Liver (tissue), 3 donors: ENCODE measurements around the gene USP21.

ENCODE experiments used
- EGR1 ChIP-seq, 2 donors: IDR thresholded peaks; 2 replicates each; pipeline ENCODE4 v1.6.1; 2016 to 2018; ENCODE audit warnings: antibody characterized with exemption in 2 of 2, low read depth in 2 of 2
- GABPA ChIP-seq, 2 donors: IDR thresholded peaks in 1 of 2; conservative IDR thresholded peaks in 1 of 2; 2 replicates each; pipeline ENCODE4 v1.6.1; 2016; ENCODE audit warnings: antibody characterized with exemption in 2 of 2, mild to moderate bottlenecking in 1 of 2, moderate library complexity in 1 of 2
- JUND ChIP-seq, 2 donors: IDR thresholded peaks; 2 replicates each; pipeline ENCODE4 v1.6.1; 2016; ENCODE audit warnings: antibody characterized with exemption in 2 of 2
- RAD21 ChIP-seq, 2 donors: IDR thresholded peaks; 2 replicates each; pipeline ENCODE4 v1.6.1; 2016; ENCODE audit warnings: antibody characterized with exemption in 2 of 2, mild to moderate bottlenecking in 2 of 2
- SP1 ChIP-seq: IDR thresholded peaks from 2 replicates; pipeline ENCODE4 v1.6.1; 2018; ENCODE audit warnings: antibody characterized with exemption, mild to moderate bottlenecking
- TAF1 ChIP-seq: conservative IDR thresholded peaks from 2 replicates; pipeline ENCODE4 v1.6.1; 2016; ENCODE audit warnings: antibody characterized with exemption, mild to moderate bottlenecking
- YY1 ChIP-seq: IDR thresholded peaks from 2 replicates; pipeline ENCODE4 v1.6.1; 2016; ENCODE audit warnings: antibody characterized with exemption, mild to moderate bottlenecking
- TF ChIP-seq, protein P1 (sequence below): IDR thresholded peaks from 2 replicates; pipeline ENCODE4 v1.6.1; 2016; ENCODE audit warnings: antibody characterized with exemption, mild to moderate bottlenecking
- TF ChIP-seq, protein P2 (sequence below): fragments of 150-350 bp; IDR thresholded peaks from 2 replicates; pipeline ENCODE4 v1.5.1; 2017; ENCODE audit warnings: improper control_type of control experiment, low read depth, low read length; ENCODE audit not compliant: missing input control
- TF ChIP-seq, protein P3 (sequence below): IDR thresholded peaks from 2 replicates; pipeline ENCODE4 v1.6.1; 2016; ENCODE audit warnings: antibody characterized with exemption
- TF ChIP-seq, protein P4 (sequence below): IDR thresholded peaks from 2 replicates; pipeline ENCODE4 v1.6.1; 2016; ENCODE audit warnings: antibody characterized with exemption
- TF ChIP-seq, protein P5 (sequence below): IDR thresholded peaks from 2 replicates; pipeline ENCODE4 v1.6.1; 2016; ENCODE audit warnings: antibody characterized with exemption
- donor health status: healthy.
- donor health status: healthy.

DNA sequence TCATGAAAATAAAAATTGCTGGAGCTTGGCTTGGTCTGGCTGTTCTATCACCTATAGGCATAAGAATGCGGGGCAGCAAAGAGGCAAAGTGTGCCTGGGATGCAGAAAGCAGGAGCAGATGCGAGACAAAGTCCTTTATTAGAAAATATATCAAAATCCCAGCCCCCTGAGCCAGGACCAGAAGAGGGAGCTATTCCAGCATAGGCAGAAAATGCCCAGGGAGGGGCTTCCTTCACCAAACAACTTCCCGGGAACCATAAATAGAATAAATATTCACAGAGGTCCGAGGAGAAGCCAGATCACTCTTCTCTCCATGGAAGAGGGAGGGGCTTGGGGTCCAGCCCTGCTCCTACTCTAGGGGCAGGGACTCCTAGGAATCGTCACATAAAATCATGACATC is 11.9 kb downstream of the USP21 start:
- TF ChIP-seq, protein P1, sequence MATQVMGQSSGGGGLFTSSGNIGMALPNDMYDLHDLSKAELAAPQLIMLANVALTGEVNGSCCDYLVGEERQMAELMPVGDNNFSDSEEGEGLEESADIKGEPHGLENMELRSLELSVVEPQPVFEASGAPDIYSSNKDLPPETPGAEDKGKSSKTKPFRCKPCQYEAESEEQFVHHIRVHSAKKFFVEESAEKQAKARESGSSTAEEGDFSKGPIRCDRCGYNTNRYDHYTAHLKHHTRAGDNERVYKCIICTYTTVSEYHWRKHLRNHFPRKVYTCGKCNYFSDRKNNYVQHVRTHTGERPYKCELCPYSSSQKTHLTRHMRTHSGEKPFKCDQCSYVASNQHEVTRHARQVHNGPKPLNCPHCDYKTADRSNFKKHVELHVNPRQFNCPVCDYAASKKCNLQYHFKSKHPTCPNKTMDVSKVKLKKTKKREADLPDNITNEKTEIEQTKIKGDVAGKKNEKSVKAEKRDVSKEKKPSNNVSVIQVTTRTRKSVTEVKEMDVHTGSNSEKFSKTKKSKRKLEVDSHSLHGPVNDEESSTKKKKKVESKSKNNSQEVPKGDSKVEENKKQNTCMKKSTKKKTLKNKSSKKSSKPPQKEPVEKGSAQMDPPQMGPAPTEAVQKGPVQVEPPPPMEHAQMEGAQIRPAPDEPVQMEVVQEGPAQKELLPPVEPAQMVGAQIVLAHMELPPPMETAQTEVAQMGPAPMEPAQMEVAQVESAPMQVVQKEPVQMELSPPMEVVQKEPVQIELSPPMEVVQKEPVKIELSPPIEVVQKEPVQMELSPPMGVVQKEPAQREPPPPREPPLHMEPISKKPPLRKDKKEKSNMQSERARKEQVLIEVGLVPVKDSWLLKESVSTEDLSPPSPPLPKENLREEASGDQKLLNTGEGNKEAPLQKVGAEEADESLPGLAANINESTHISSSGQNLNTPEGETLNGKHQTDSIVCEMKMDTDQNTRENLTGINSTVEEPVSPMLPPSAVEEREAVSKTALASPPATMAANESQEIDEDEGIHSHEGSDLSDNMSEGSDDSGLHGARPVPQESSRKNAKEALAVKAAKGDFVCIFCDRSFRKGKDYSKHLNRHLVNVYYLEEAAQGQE = no peak
- TF ChIP-seq, protein P2, sequence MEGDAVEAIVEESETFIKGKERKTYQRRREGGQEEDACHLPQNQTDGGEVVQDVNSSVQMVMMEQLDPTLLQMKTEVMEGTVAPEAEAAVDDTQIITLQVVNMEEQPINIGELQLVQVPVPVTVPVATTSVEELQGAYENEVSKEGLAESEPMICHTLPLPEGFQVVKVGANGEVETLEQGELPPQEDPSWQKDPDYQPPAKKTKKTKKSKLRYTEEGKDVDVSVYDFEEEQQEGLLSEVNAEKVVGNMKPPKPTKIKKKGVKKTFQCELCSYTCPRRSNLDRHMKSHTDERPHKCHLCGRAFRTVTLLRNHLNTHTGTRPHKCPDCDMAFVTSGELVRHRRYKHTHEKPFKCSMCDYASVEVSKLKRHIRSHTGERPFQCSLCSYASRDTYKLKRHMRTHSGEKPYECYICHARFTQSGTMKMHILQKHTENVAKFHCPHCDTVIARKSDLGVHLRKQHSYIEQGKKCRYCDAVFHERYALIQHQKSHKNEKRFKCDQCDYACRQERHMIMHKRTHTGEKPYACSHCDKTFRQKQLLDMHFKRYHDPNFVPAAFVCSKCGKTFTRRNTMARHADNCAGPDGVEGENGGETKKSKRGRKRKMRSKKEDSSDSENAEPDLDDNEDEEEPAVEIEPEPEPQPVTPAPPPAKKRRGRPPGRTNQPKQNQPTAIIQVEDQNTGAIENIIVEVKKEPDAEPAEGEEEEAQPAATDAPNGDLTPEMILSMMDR = no peak
- TF ChIP-seq, protein P3, sequence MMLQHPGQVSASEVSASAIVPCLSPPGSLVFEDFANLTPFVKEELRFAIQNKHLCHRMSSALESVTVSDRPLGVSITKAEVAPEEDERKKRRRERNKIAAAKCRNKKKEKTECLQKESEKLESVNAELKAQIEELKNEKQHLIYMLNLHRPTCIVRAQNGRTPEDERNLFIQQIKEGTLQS = no peak
- TF ChIP-seq RAD21 (IDR thresholded peaks at IDR 0.05) (no peak), SP1 (no peak), JUND (IDR thresholded peaks at IDR 0.05) (no peak), YY1 (no peak), EGR1 (IDR thresholded peaks at IDR 0.05; ENCODE audit: low read depth in 2 of 2) (no peak), TAF1 (no peak), GABPA (IDR thresholded peaks at IDR 0.05 in 1 of 2, conservative IDR thresholded peaks at IDR 0.05 in 1 of 2) (no peak)
- TF ChIP-seq, protein P4, sequence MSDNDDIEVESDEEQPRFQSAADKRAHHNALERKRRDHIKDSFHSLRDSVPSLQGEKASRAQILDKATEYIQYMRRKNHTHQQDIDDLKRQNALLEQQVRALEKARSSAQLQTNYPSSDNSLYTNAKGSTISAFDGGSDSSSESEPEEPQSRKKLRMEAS = no peak
- TF ChIP-seq, protein P5, sequence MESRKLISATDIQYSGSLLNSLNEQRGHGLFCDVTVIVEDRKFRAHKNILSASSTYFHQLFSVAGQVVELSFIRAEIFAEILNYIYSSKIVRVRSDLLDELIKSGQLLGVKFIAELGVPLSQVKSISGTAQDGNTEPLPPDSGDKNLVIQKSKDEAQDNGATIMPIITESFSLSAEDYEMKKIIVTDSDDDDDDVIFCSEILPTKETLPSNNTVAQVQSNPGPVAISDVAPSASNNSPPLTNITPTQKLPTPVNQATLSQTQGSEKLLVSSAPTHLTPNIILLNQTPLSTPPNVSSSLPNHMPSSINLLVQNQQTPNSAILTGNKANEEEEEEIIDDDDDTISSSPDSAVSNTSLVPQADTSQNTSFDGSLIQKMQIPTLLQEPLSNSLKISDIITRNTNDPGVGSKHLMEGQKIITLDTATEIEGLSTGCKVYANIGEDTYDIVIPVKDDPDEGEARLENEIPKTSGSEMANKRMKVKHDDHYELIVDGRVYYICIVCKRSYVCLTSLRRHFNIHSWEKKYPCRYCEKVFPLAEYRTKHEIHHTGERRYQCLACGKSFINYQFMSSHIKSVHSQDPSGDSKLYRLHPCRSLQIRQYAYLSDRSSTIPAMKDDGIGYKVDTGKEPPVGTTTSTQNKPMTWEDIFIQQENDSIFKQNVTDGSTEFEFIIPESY = no peak
